ENCODE results near the gene CEBPB. TPM values are rescaled to one million over a fixed set of nuclear protein-coding genes. Genes with fewer than 3 reads are reported as not detected.
A peak's percentile ranks its signal among the peaks of the same experiment; 100 is the strongest.

The CEBPB gene
- total RNA-seq (10 to 100 TPM; 21.3 to 61.8 TPM), polyA plus RNA-seq (10 to 100 TPM; 19.7 to 37.0 TPM)

- Histone ChIP-seq H3K27ac (ENCODE audit: low read depth in 1 of 2, low read length in 2 of 2) (peak within 1 kb of the TSS; percentile 79 to 98), H3K4me1 (ENCODE audit: control insufficient read depth in 4 of 4, insufficient read depth in 4 of 4, low read length in 3 of 4) (peaks cover 0 to 44% (median 26%) of the 10 kb centered on the region in 4 donors), H3K4me3 (ENCODE audit: low read depth in 1 of 3, low read length in 3 of 3) (peak within 1 kb of the TSS; percentile 78 to 99 (median 85)), H3K9me3 (ENCODE audit: control insufficient read depth in 4 of 4, low read length in 3 of 4) (no peaks in the 10 kb centered on the region), H3K9ac (ENCODE audit: low read depth in 1 of 2, low read length in 2 of 2) (peak within 1 kb of the TSS; percentile 64 to 96), H3K27me3 (ENCODE audit: control insufficient read depth in 4 of 4, insufficient read depth in 4 of 4, low read length in 3 of 4) (no peaks in the 10 kb centered on the region), H3K36me3 (ENCODE audit: control insufficient read depth in 4 of 4, insufficient read depth in 3 of 4, low read depth in 1 of 4, low read length in 3 of 4) (peaks cover 0 to 9% (median 0%) of the 10 kb centered on the region in 4 donors)
- TF ChIP-seq, protein P1, sequence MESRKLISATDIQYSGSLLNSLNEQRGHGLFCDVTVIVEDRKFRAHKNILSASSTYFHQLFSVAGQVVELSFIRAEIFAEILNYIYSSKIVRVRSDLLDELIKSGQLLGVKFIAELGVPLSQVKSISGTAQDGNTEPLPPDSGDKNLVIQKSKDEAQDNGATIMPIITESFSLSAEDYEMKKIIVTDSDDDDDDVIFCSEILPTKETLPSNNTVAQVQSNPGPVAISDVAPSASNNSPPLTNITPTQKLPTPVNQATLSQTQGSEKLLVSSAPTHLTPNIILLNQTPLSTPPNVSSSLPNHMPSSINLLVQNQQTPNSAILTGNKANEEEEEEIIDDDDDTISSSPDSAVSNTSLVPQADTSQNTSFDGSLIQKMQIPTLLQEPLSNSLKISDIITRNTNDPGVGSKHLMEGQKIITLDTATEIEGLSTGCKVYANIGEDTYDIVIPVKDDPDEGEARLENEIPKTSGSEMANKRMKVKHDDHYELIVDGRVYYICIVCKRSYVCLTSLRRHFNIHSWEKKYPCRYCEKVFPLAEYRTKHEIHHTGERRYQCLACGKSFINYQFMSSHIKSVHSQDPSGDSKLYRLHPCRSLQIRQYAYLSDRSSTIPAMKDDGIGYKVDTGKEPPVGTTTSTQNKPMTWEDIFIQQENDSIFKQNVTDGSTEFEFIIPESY (IDR thresholded peaks at IDR 0.05) = no peak
- TF ChIP-seq SP1 (IDR thresholded peaks at IDR 0.05) (peak; percentile 37), RAD21 (IDR thresholded peaks at IDR 0.05) (peak; percentile 78 to 81), YY1 (IDR thresholded peaks at IDR 0.05) (peak; percentile 2), NR2F2 (IDR thresholded peaks at IDR 0.05) (no peak), RXRA (IDR thresholded peaks at IDR 0.05) (no peak), TAF1 (conservative IDR thresholded peaks at IDR 0.05) (peak; percentile 90), EGR1 (IDR thresholded peaks at IDR 0.05; ENCODE audit: low read depth in 2 of 2) (peak; percentile 6 to 40), REST (IDR thresholded peaks at IDR 0.05) (peak; percentile 82), FOXA1 (IDR thresholded peaks at IDR 0.05) (no peak)
- TF ChIP-seq, protein P2, sequence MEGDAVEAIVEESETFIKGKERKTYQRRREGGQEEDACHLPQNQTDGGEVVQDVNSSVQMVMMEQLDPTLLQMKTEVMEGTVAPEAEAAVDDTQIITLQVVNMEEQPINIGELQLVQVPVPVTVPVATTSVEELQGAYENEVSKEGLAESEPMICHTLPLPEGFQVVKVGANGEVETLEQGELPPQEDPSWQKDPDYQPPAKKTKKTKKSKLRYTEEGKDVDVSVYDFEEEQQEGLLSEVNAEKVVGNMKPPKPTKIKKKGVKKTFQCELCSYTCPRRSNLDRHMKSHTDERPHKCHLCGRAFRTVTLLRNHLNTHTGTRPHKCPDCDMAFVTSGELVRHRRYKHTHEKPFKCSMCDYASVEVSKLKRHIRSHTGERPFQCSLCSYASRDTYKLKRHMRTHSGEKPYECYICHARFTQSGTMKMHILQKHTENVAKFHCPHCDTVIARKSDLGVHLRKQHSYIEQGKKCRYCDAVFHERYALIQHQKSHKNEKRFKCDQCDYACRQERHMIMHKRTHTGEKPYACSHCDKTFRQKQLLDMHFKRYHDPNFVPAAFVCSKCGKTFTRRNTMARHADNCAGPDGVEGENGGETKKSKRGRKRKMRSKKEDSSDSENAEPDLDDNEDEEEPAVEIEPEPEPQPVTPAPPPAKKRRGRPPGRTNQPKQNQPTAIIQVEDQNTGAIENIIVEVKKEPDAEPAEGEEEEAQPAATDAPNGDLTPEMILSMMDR (IDR thresholded peaks at IDR 0.05; ENCODE audit: low read depth, low read length, missing input control) = peak; percentile 76
- DNase-seq (ENCODE audit: low spot score) = peak; percentile 83
- WGBS = 1% methylated on average over 89 of the region's 89 CpGs
These were observed at the start of gene CEBPB for GRCh38 chr20:50190251-50191064. TSS of gene CEBPB (plus strand) at chr20:50190830. CDS start at chr20:50191034, 204 bp downstream.

GRCh38 chr20:50141018-50141675 is 49.5 kb upstream of the CEBPB start:
- Histone ChIP-seq H3K4me3 (ENCODE audit: low read depth in 1 of 3, low read length in 3 of 3) (no peak overlapping the region), H3K36me3 (ENCODE audit: control insufficient read depth in 4 of 4, insufficient read depth in 3 of 4, low read depth in 1 of 4, low read length in 3 of 4) (peaks cover 2 to 7% (median 5%) of the 10 kb centered on the region in 4 donors), H3K4me1 (ENCODE audit: control insufficient read depth in 4 of 4, insufficient read depth in 4 of 4, low read length in 3 of 4) (peaks cover 24 to 48% (median 32%) of the 10 kb centered on the region in 4 donors), H3K27me3 (ENCODE audit: control insufficient read depth in 4 of 4, insufficient read depth in 4 of 4, low read length in 3 of 4) (no peaks in the 10 kb centered on the region), H3K9me3 (ENCODE audit: control insufficient read depth in 4 of 4, low read length in 3 of 4) (no peaks in the 10 kb centered on the region), H3K9ac (ENCODE audit: low read depth in 1 of 2, low read length in 2 of 2) (no peak overlapping the region), H3K27ac (ENCODE audit: low read depth in 1 of 2, low read length in 2 of 2) (peak overlapping the region in 1 of 2 donors; percentile 8)
- 90% methylated on average over 6 of the region's 6 CpGs for WGBS
- TF ChIP-seq, protein P3, sequence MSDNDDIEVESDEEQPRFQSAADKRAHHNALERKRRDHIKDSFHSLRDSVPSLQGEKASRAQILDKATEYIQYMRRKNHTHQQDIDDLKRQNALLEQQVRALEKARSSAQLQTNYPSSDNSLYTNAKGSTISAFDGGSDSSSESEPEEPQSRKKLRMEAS (IDR thresholded peaks at IDR 0.05) = no peak
- TF ChIP-seq SP1 (IDR thresholded peaks at IDR 0.05) (no peak), FOXA1 (IDR thresholded peaks at IDR 0.05) (no peak), HNF4G (IDR thresholded peaks at IDR 0.05) (no peak), RAD21 (IDR thresholded peaks at IDR 0.05) (no peak), TAF1 (conservative IDR thresholded peaks at IDR 0.05) (no peak), GABPA (IDR thresholded peaks at IDR 0.05 in 1 of 2, conservative IDR thresholded peaks at IDR 0.05 in 1 of 2) (no peak), ATF3 (IDR thresholded peaks at IDR 0.05) (no peak), YY1 (IDR thresholded peaks at IDR 0.05) (no peak), RXRA (IDR thresholded peaks at IDR 0.05) (no peak), NR2F2 (IDR thresholded peaks at IDR 0.05) (no peak)
- TF ChIP-seq, protein P2 (IDR thresholded peaks at IDR 0.05; ENCODE audit: low read depth, low read length, missing input control) = no peak
- TF ChIP-seq, protein P1 (IDR thresholded peaks at IDR 0.05) = no peak
- DNase-seq (ENCODE audit: low spot score) = no peak

Measured in liver (tissue), 9 donors.